SK-N-SH (cell line): ENCODE data around the gene NPTX2. TPM values are rescaled to one million over a fixed set of nuclear protein-coding genes. Genes with fewer than 3 reads are reported as not detected.
A peak's percentile ranks its signal among the peaks of the same experiment; 100 is the strongest.

Experiments
- CTCF ChIA-PET: fragments of 300-600, 350-600 bp; formaldehyde crosslinking; extraction: SDS; loops from one replicate; lab custom pipeline; 2021; lab: Yijun Ruan, JAX
- POLR2A ChIA-PET: fragments of 350-600 bp; sonication (Branson Sonifier 250); formaldehyde crosslinking; extraction: SDS; loops from one replicate; lab custom pipeline; 2020; ENCODE audit warnings: antibody characterized with exemption, inconsistent platforms; lab: Yijun Ruan, JAX
- DNase-seq: peaks from one replicate; pipeline ENCODE4 v3.0.0; 2012
- H2AFZ ChIP-seq: fragments of 200-600 bp; sonication (generic); 2 replicates; pipeline ENCODE4 v1.8.1; 2016; ENCODE audit warnings: antibody characterized with exemption, mild to moderate bottlenecking, low read depth
- H3F3A ChIP-seq: fragments of 200-600 bp; sonication (generic); replicated peaks from 2 replicates; pipeline ENCODE3; 2016; ENCODE audit warnings: antibody characterized with exemption, mild to moderate bottlenecking; ENCODE audit not compliant: insufficient read depth
- H3K27ac ChIP-seq, 2 experiments: fragments of 200-500 bp in 1 of 2; fragments of 200-600 bp in 1 of 2; sonication (Bioruptor generic) in 1 of 2; sonication (generic), shearing (Covaris generic) in 1 of 2; 2 replicates each; pipeline versions ENCODE4 v1.5.1 to v1.6.1; 2014 to 2016; ENCODE audit warnings: low read depth in 2 of 2, inconsistent platforms in 1 of 2, low read length in 1 of 2, mild to moderate bottlenecking in 1 of 2, mixed read lengths in 1 of 2
- H3K27me3 ChIP-seq: fragments of 200-600 bp; sonication (generic), shearing (Covaris generic); 2 replicates; pipeline ENCODE4 v1.6.1; 2016; ENCODE audit warnings: mixed run types; ENCODE audit not compliant: insufficient read depth
- H3K36me3 ChIP-seq, 2 experiments: fragments of 200-500 bp in 1 of 2; fragments of 200-600 bp in 1 of 2; sonication (Bioruptor generic) in 1 of 2; sonication (generic) in 1 of 2; replicated peaks in 1 of 2; 2 replicates each; pipeline versions ENCODE3 to v1.5.1; 2014 to 2016; ENCODE audit warnings: low read length in 1 of 2, mild to moderate bottlenecking in 1 of 2; ENCODE audit not compliant: insufficient read depth in 2 of 2, control insufficient read depth in 1 of 2
- H3K4me1 ChIP-seq, 2 experiments: fragments of 200-500 bp in 1 of 2; fragments of 200-600 bp in 1 of 2; sonication (Bioruptor generic) in 1 of 2; sonication (generic), shearing (Covaris generic) in 1 of 2; 2 replicates each; pipeline versions ENCODE4 v1.5.1 to v1.6.1; 2014 to 2016; ENCODE audit warnings: low read depth in 1 of 2, low read length in 1 of 2, mixed run types in 1 of 2; ENCODE audit not compliant: insufficient read depth in 2 of 2, control insufficient read depth in 1 of 2
- H3K4me2 ChIP-seq: fragments of 200-600 bp; sonication (generic), shearing (Covaris generic); 2 replicates; pipeline ENCODE4 v1.6.1; 2017; ENCODE audit warnings: mixed run types
- H3K4me3 ChIP-seq, 2 experiments: fragments of 200-500 bp in 1 of 2; fragments of 200-600 bp in 1 of 2; sonication (Bioruptor generic) in 1 of 2; sonication (generic), shearing (Covaris generic) in 1 of 2; 2 replicates each; pipeline versions ENCODE4 v1.5.1 to v1.8.1; 2014 to 2016; ENCODE audit warnings: low read depth in 2 of 2, inconsistent platforms in 1 of 2, low read length in 1 of 2, mild to moderate bottlenecking in 1 of 2, mixed read lengths in 1 of 2, moderate library complexity in 1 of 2
- H3K79me2 ChIP-seq: fragments of 200-600 bp; sonication (generic); 2 replicates; pipeline ENCODE4 v1.8.1; 2017; ENCODE audit warnings: mild to moderate bottlenecking; ENCODE audit not compliant: insufficient read depth
- H3K9ac ChIP-seq: fragments of 200-600 bp; sonication (generic); 2 replicates; pipeline ENCODE4 v1.6.1; 2017; ENCODE audit warnings: mixed run types
- H3K9me2 ChIP-seq: fragments of 200-600 bp; sonication (generic); 2 replicates; pipeline ENCODE4 v1.6.1; 2017; ENCODE audit warnings: mixed run types
- H3K9me3 ChIP-seq: fragments of 200-600 bp; sonication (generic); 2 replicates; pipeline ENCODE4 v1.6.1; 2017; ENCODE audit warnings: mixed run types, mild to moderate bottlenecking, moderate library complexity
- H4K20me1 ChIP-seq: fragments of 200-600 bp; sonication (generic); 2 replicates; pipeline ENCODE4 v1.6.1; 2017; ENCODE audit warnings: mild to moderate bottlenecking, mixed run types; ENCODE audit not compliant: insufficient read depth
- EZH2phosphoT487 ChIP-seq: fragments of 200-600 bp; sonication (generic); IDR thresholded peaks from 2 replicates; pipeline ENCODE4 v1.6.1; 2017; ENCODE audit warnings: low read depth, mixed run types, mild to moderate bottlenecking, antibody characterized with exemption, moderate library complexity, borderline replicate concordance
- FOSL2 ChIP-seq: IDR thresholded peaks from 2 replicates; pipeline ENCODE4 v1.4.0; 2012; ENCODE audit warnings: low read depth, mild to moderate bottlenecking, moderate library complexity, borderline replicate concordance
- FOXJ3 ChIP-seq: sonication (generic); formaldehyde crosslinking; IDR thresholded peaks from 2 replicates; pipeline ENCODE4 v1.5.1; 2020; ENCODE audit warnings: mild to moderate bottlenecking, missing genetic modification reagents
- FOXM1 ChIP-seq: IDR thresholded peaks from 2 replicates; pipeline ENCODE4 v1.4.0; 2012; ENCODE audit warnings: low read depth, mild to moderate bottlenecking
- JUND ChIP-seq: IDR thresholded peaks from 2 replicates; pipeline ENCODE4 v1.4.0; 2012
- NRF1 ChIP-seq: IDR thresholded peaks from 2 replicates; pipeline ENCODE4 v1.6.1; 2012; ENCODE audit warnings: low read depth, mild to moderate bottlenecking, low read length
- PBX3 ChIP-seq: IDR thresholded peaks from 2 replicates; pipeline ENCODE4; 2012
- RAD21 ChIP-seq: IDR thresholded peaks from 2 replicates; pipeline ENCODE4 v1.6.1; 2012; ENCODE audit warnings: mild to moderate bottlenecking, low read length
- RCOR1 ChIP-seq: fragments of 150-350 bp; IDR thresholded peaks from 2 replicates; pipeline ENCODE4 v1.6.1; 2017; ENCODE audit warnings: antibody characterized with exemption, low read length
- REST ChIP-seq: IDR thresholded peaks from 2 replicates; pipeline ENCODE4 v1.6.1; 2012; ENCODE audit warnings: mild to moderate bottlenecking, low read depth, low read length, moderate library complexity
- RFX5 ChIP-seq: IDR thresholded peaks from 2 replicates; pipeline ENCODE4 v1.6.1; 2012; ENCODE audit warnings: mild to moderate bottlenecking, improper control_type of control experiment, low read length
- RXRA ChIP-seq: IDR thresholded peaks from 2 replicates; pipeline ENCODE4 v1.4.0; 2012; ENCODE audit warnings: low read depth, mild to moderate bottlenecking, borderline replicate concordance
- TAF1 ChIP-seq: IDR thresholded peaks from 2 replicates; pipeline ENCODE4 v1.6.1; 2012; ENCODE audit warnings: low read depth, mild to moderate bottlenecking, low read length, moderate library complexity, borderline replicate concordance
- USF1 ChIP-seq: IDR thresholded peaks from 2 replicates; pipeline ENCODE4 v1.4.0; 2012; ENCODE audit warnings: low read depth, borderline replicate concordance
- USF2 ChIP-seq: fragments of 150-350 bp; IDR thresholded peaks from 2 replicates; pipeline ENCODE4 v1.6.1; 2017; ENCODE audit warnings: antibody characterized with exemption, low read length, low read depth, borderline replicate concordance
- ZBTB33 ChIP-seq: IDR thresholded peaks from 2 replicates; pipeline ENCODE4 v1.4.0; 2012; ENCODE audit warnings: low read depth, borderline replicate concordance
- WGBS: methylation state at CpG from one replicate; pipeline ENCODE4 v1.1.6; 2017; ENCODE audit warnings: low lambda C conversion rate; 5-methylcytosine and 5-hydroxymethylcytosine counted together
- polyA plus RNA-seq, 3 experiments: library from polyadenylated mRNA; depleted of rRNA; stranded (reverse); fragments of >200 nt; gene quantifications; 2 replicates each; pipeline ENCODE4 v1.2.3, GENCODE V29; 2012
- TF ChIP-seq, protein P1 (sequence below): IDR thresholded peaks from 2 replicates; pipeline ENCODE4 v1.4.0; 2012; ENCODE audit warnings: low read depth

Gene NPTX2
- polyA plus RNA-seq, 1 of the 3 experiments (the other 2 are of a cell fraction): 0.41 TPM

DNA sequence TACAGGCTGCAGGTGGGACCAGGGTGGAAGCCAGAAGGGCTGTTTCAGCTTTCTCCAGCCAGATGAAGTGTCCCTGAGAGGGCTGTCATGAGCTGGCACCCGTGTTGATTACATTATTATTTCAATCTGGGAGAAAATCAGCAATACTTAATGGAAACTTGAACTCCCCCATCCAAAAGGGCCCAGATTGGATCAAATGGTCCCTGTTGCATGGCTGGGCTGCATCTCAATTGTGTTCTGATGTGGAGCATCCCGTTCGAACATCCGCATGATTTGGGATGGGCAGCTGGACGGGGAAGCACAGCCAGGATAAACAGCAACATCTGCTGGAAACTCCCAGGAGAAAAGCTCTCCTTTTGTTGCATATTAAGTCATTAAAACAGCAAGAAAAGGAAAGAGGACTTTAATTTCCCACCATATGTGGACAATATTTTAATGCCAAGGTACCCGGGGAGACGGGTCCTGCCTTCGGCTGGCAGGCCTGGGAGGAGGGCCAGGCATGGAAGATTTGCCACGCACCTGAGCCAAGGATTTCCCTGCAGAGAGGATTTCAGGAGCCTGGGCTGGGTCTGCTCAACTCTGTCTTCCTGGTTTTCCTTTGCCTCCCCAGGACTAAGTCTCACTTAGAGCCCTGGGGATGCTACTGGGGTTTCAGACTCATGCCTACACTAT is 52.4 kb downstream of the NPTX2 start:
- Histone ChIP-seq H3K4me1 (no peaks in the 10 kb centered on the region; a peak in 1 of 4 replicates), H3F3A (no peaks in the 10 kb centered on the region), H3K9ac (no peak overlapping the region), H3K27ac (no peak overlapping the region), H3K4me3 (no peak overlapping the region), H3K36me3 (no peaks in the 10 kb centered on the region), H3K9me3 (no peaks in the 10 kb centered on the region), H3K79me2 (no peaks in the 10 kb centered on the region), H3K9me2 (no peaks in the 10 kb centered on the region), H3K27me3 (no peaks in the 10 kb centered on the region), H4K20me1 (no peaks in the 10 kb centered on the region), H3K4me2 (no peak overlapping the region), H2AFZ (no peak overlapping the region)
- ChIA-PET CTCF (interaction anchor here (0.6 to 1.6 kb wide), 8 partner anchors 23 to 249 kb away, joined by 3 to 6 read pairs (median 4); partner anchors contain the start of gene NPTX2), POLR2A (no interaction called here)
- no peak for TF ChIP-seq FOXJ3
- TF ChIP-seq EZH2phosphoT487: no peak
- TF ChIP-seq PBX3: no peak
- TF ChIP-seq RAD21: peak; percentile 52
- TF ChIP-seq USF1: no peak
- DNase-seq: peak; percentile 41
- WGBS: 30% methylated on average over 9 of the region's 9 CpGs

DNA sequence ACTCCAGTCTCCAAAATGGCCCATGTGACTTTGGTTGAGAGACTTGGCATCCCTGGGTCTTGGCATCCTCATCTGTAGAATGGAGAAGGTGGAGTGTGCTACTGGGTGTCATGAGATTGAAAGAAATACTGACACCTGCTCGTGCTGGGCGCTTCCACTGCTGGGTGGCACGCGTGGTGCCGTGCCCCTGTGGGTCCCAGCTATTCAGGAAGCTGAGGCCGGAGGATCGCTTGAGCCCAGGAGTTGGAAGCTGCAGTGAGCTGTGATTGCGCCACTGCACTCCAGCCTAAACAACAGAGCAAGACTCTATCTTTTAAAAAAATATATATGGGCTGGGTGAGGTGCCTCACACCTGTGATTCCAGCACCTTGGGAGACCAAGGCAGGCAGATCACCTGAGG is 53.1 kb downstream of the NPTX2 start:
- H3K9me3 ChIP-seq: no peaks in the 10 kb centered on the region
- POLR2A ChIA-PET: no interaction called here
- no peak overlapping the region for H3K9ac ChIP-seq
- CTCF ChIA-PET: interaction anchor here (1.5 to 1.9 kb wide), 4 partner anchors 52 to 195 kb away, joined by 4 to 6 read pairs (median 5); partner anchors contain the start of gene NPTX2
- no peaks in the 10 kb centered on the region; a peak in 1 of 4 replicates for H3K4me1 ChIP-seq
- no peak for DNase-seq
- H2AFZ ChIP-seq: no peak overlapping the region
- H3K4me3 ChIP-seq: no peak overlapping the region
- no peaks in the 10 kb centered on the region for H3K27me3 ChIP-seq
- no peaks in the 10 kb centered on the region for H3K36me3 ChIP-seq
- H3K79me2 ChIP-seq: no peaks in the 10 kb centered on the region
- 67% methylated on average over 8 of the region's 8 CpGs for WGBS
- no peak overlapping the region for H3K27ac ChIP-seq
- H3K4me2 ChIP-seq: no peak overlapping the region
- H4K20me1 ChIP-seq: no peaks in the 10 kb centered on the region
- no peaks in the 10 kb centered on the region for H3F3A ChIP-seq
- H3K9me2 ChIP-seq: no peaks in the 10 kb centered on the region
- TF ChIP-seq NRF1 (no peak), TAF1 (no peak), RCOR1 (no peak), RXRA (no peak), FOXM1 (no peak), JUND (no peak), REST (no peak), RFX5 (no peak), FOSL2 (no peak), ZBTB33 (no peak), USF2 (no peak)
- TF ChIP-seq, protein P1, sequence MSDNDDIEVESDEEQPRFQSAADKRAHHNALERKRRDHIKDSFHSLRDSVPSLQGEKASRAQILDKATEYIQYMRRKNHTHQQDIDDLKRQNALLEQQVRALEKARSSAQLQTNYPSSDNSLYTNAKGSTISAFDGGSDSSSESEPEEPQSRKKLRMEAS: no peak
